HG03159 (cell line): ENCODE results near the gene SEMA4D.
A peak's percentile ranks its signal among the peaks of the same experiment; 100 is the strongest.

ENCODE experiments used
- ATAC-seq: cut with Tn5 transposase; IDR thresholded peaks from one replicate; pipeline ENCODE4 v1.9.1; 2021; ENCODE audit warnings: mild to moderate bottlenecking, moderate library complexity; ENCODE audit not compliant: unreplicated experiment

The SEMA4D gene

DNA sequence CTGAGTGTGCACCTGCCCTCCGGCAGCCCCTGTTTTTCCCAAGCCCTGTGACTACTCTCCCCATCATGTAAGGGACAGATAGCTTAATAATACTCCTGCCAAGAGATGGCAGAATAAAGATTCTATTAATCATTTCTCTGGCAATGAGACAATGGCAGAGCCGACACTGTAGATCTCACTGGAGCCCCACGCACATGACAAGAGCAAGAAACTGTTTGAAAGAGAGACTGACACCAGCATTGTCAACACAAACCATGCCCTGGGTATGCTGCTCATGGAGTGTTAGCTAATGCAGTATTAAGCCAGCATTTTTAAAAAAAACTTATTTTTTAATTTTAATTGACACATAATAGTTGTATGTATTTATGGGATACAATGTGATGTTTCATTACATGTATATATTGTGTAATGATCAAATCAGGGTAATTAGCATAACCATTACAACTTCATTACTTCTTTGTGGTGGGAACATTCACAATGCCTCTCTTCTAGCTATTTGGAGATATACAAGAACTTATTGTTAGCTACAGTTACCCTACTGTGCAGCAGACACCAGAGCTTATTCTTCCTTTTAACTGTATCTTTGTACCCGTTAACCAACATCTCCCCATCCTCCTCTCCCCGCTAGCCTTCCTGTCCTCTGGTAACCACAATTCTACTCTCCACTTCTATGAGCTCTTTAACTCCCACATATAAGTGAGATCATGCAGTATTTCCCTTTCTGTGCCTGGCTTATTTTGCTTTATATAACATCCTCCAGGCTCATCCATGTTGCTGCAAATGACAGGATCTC, 31.5 kb upstream of the SEMA4D start:
- no peak for ATAC-seq

DNA sequence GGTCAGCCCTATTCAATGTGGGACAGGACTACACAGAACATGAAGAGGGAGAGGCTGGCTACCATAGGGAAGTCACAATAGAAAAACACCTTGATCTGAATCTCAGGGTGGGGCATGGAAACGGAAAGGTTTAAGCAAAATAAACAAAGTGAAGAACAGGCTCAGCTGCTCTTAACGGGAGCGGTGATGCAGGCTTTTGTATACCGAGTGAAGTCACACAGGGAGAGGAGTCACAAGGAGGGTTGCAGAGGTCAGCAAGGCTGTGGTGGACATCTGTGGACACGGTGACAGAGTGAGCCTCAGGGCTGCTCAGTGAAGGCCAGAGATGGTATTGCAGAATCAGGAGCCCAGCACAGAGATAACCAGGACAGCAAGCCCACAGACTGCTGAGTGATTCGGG, 30.6 kb upstream of the SEMA4D start:
- ATAC-seq = no peak

DNA sequence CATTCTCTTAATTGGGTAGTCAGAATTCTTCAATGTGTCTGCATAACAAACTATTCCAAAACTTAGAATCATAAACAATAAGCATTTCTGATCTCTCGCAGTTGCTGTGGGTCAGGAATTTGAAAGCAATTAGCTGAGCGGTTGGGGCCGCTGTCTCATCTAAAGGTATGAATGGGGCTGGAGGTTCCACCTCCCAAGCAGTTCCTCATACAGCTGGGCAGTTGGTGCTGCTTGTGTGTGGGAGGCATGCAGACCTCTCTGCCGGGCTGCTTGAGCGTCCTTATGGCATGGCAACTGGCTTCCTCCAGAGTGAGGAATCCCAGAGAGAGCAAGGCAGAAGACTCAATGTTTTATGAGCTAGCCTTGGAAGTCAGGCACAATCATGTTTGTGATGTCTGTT, 30.2 kb upstream of the SEMA4D start:
- no peak for ATAC-seq

DNA sequence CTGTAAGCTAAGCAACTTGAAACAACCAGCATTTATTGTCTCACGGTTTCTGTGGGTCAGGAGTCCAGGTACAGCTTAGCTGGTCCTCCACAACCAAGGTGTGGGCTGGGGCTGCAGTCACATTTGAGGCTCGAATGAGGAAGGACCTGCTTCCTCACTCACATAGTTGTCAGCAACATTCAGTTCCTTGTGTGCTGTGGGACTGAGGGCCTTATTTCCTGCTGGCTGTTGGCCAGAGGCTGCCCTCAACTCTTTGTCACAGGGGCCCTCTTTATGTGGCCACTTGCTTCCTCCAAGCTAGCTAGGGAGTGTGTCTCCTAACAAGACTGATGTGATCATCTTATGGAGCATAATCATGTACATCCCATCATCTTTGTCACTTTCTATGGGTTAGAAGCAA, 29.2 kb upstream of the SEMA4D start:
- ATAC-seq = no peak

DNA sequence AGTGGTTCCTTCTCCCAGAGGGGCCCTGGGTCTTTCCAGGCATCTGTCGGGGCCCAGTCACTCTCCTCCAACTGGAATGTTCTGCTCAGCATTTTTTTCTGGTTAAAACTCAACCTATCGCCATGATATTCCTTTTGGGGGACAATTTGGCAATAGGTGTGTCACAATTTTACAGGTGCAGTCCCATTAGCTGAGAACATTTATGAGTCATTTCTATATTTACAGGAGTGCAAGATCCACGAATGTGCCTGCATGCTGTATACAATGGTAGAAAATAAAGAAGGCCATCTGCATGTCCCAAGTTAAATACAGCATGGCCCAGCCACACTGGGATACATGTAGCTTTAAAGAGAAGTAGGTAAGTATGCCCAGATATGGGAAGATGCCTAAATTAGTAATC, 28.8 kb upstream of the SEMA4D start:
- ATAC-seq = no peak

DNA sequence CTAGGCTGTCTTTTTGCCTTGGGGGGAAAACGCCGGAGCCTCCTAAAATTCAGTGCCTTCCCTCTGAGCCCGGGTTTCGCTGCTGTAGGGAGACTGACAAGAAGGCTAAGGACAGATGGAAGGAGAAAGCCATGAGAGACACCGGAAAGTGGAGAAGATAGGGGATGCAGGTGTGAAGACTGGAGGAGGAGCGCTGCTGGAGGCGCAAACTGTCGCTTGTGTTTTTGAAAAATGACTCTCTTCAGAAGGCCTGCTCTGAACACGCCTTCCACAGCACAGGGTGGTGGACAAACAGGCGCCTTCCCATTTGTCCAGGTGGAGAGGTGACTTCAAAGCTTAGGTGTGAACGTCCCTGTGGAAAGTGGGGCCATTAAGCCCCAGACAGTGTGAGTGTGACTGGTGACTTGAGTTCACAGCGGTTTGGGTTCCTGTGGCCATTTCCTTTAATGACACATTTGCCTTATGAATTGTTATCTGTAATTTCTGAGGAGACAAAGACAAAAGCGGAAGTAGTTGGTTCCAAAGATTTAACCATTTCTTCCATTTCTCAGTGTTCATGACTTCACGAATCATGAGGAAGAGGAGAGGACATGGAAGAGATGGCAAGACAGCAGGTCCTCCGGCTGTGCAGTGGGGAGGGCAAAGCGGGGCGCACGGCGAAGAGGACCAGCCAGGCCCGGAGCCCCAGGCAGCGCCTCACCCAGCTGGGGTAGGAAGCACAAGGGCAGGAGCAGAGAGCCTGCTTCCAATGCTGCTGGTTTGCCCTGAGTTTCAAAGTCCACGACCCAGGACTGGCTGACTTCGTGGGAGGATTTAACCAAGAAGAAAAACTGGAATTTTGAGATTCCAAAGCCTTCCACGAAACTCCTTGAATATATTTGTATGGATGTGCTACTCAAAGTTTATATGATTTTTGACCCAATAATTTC, 27.8 kb upstream of the SEMA4D start:
- no peak for ATAC-seq

DNA sequence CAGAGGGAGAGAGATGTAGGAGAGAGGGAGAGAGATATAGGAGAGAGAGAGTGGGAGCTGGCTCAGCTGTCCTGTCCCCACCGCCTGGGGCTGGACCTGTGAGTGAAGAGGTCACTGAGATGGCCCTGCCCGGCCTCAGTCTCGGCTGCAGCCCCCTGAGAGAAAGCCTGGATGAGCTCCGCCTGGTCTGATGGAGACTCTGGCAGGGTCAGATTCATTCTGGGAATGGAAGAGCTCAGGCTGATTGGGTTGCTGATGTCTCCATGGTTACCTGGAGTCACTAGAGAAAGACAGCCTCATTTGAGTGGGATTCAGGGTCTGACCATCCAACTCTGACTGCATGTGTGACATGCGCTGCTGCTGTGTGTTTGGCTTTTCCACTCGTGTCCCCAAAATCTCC, 27.1 kb upstream of the SEMA4D start:
- ATAC-seq = no peak

DNA sequence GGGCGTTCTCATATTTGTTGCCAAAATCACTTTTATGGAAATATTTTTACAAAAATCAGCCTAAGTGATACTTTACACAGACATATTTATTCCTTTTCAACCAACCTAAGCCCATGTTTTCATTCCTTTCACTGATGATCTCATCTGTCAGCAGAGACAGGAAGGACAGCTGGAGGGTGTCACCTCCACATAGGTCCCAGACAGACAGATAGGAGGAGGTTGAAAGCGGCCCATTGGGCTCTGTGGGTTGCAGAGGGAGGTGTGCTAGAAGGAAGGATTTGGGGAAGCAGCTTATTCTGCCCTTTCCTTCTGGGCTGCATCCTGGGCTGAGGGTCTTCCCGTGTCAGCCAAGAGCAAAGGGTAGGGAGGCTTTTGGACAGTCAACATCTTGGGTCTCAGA, 26.0 kb upstream of the SEMA4D start:
- ATAC-seq = no peak

DNA sequence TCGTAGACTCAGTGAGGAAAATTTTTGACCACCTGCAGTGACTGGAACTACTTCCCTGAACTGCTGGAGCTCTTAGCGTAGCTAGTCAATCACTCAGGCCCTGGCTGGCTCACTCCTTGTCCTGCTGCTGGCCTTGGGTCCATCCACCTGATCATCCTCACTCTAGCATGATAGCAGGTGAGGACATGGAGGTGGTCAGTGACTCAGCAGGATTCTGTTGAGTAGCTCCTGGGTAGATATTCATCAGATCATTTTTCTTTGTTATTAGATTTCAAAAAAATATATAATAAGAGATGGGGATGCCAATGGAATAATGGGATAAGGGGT, 25.0 kb upstream of the SEMA4D start:
- peak; percentile 15 for ATAC-seq

DNA sequence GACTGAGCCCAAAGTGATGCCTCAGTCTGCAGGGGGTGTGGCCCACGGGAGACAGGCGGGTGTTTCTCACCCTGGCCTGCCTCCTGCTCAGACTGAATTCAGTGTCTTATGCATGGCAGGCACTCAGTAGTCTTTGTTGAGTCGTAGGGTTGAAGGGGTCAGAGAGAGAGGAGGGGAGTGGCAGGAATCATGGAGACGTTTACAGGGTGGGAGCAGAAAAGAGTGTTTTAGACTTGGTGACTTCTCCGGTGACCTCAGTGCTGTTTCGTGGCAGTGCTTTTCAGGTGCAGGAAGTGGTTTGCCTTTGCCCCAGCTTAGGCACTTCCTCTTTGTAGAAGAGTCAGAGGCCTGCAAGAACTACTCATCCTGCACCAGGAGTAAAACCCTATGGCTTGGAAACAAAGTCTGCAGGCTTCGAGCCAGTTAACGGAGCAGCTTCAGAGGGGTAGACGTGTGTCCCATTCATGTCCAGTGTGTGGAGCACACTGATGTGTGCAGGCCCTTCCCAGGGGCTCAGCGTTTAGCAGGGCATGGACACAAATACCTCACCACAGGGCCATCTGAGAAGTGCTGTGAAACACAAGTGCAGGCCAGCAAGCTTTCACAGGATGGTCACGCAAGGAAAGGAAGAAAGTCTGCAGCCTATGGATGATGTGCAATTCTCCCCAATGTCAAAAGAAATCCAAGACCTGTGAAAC, 24.5 kb upstream of the SEMA4D start:
- peak; percentile 95 for ATAC-seq

DNA sequence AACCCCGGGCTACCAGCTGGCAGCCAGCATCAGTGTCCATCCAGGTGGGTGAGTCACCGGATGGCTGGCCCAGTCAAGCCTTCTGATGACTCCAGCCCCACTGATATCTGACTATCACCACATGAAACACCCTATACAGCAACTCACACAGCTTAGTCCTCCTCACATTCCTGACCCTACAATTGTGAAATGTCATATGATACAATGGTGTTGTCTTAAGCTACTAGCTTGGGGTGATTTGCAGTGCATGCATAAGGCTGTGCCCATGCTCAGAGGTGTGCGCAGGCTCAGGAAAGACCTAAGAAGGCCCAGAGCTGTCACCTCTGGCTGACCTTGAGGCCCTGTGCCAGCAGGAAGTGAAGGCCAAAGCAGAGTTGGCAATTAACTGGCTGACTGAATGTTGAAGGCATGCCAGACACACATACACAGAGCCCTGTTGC, 21.5 kb upstream of the SEMA4D start:
- no peak for ATAC-seq

DNA sequence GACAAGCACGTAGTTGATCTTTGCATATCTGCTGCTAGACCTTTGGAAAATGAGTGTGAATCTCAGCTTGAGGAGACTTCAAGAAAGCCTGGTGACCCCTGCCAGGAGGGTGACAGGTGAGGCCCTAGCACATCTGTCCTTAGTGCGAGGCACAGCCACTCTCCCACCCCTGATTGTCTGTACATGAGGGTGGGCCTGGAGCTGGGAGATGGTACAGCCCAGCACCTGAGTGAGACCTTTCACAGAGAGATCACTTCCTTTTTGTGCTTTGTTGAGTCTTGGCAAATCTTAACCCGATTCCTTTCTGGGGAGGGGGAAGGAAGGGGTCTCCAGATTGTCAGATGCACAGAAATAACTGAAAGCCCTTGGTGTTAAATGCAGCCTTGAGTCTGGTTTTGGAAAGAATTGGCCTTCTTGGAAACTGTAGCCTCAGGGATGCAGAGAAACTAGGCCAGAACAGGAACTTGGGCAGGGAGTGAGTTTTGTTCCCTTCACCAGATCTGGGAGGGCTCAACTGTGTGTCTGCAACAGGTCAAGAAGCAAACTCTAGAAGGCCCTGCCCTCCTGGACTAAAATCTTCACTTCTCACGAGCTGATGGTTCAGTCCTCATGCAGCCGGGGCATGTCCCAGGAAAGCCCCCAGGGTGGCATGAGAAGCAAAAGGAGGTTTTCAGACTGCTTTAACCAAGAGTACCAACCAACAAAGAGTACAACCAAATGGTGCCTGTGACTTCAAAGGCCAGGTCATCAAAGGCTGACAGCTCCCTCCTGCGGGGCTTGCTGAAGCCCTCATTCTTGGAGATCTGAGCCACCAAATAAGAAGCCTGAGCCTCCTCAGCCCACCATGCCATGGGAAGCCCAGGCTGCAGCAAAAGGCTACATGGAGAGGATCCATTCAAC, 20.8 kb upstream of the SEMA4D start:
- ATAC-seq = no peak

DNA sequence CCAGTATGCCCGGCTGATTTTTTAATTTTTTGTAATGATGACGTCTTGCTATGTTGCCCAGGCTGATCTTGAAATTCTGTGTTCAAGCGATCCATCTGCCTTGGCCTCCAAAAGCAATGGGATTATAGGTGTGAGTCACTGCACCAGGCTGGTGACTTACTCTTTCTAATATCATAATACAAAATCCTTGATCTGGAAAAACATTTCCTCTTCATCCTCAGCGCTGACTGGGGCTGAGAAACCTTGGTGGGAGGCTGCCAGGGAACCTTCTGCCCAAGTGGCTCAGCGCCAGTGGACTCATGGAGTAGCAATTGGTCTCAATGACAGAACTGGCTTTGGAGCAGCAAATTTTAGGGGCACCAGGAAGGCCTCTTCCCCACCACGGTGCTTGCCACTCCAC, 17.5 kb upstream of the SEMA4D start:
- ATAC-seq = no peak

DNA sequence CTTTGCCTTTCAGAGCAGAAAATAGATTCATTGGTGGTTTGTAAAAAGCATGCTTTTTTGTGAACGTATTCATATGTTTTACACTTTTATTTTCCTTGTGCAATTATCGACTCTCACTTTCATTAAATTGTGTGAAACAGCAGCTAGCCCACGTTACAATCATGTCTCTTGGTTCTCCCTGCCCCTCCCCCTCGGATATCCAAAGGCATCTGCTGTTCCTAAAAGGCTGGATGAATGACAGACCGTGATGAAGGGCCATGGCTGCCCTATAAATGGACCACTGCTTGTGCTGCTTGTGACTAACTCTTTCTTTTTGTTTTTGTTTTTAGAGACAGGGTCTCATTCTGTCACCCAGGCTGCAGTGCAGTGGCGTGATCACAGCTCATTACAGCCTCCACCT, 17.0 kb upstream of the SEMA4D start:
- no peak for ATAC-seq

DNA sequence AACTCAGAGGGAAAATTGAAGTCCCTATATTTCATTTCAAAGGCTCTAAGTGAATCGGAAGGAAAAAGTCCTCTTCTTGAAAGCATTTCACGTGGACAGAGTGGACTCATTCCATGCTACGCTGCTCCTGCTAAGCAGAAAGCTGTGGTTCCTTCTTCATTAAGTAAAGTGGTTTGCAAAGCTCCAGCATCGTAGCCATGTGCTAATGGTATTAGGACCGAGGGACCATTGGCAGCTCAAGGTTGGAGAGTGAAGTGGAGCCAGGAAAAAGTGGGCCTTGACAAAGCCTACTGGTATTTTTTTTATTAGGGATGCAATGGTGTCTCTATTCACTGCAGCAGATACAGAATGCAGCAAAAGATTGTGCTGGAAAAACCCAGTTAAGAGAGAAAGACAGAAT, 16.4 kb upstream of the SEMA4D start:
- ATAC-seq = no peak

DNA sequence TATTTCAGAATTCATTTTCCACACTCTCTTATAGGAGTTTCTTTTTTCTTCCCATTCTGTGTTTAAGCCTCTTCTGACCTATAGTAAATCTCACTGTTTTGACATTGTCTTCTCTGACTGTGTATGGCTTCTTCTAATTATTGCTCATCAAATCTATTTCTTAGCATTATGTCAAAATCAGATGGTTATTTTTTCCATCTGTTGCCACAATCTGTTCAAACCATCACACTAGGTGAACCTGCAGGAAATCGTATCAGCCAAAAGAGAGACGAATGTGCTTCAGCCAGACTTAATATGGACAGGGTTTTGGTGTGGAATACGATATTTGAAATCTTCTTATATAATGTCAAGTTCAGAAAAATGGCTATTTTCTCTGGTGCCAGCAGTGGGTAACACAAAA, 15.9 kb upstream of the SEMA4D start:
- ATAC-seq = no peak

DNA sequence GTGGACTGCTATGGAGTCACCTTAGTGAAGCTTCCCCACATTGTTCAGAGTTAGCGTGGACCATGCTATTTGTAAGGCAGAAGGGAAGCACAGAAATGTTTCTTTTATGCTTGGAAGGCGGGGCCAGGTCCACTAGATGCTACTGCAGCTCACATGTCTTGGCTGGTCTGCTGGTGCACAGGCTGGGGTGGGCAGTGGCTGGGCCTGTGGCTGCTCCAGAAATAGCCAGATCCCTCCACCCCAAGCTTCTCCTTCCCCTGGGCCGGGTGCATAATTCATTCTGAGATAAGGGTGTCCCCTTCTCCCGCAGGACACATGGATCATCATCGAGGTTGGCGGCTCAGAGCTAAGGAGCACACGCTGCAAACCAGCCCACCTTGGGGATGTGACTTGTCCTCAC, 14.5 kb upstream of the SEMA4D start:
- ATAC-seq = no peak

DNA sequence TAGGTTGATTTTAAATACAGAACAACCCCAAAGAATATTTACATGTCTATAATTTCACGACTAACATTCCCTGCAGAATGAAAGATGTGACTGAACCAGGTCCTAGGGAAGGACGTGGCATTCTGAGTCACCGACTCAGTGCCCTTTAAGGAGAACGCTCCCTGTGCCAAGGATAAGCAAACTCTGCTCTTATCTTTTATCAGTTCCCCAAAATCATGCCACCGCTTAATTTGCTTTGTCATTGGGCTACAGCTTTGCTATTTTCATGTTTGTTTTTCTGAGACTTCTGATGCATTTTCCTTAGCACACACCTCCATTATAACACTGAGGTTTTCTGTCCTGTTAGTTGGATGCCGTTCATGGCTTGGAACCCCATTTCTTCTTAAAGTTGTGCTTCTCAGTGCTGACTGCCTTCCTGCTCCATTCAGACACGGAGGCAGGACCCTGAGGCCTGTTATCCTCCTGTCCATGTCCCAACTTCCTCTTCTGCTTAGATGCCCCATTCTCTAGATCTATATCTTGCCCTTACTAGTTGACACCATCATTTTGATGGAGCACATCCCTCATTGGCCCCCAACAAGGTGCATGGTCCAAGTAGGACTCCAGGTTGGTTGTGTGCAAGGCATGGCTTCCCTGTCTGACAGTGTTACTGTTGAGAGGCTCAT, 11.2 kb upstream of the SEMA4D start:
- ATAC-seq = no peak

DNA sequence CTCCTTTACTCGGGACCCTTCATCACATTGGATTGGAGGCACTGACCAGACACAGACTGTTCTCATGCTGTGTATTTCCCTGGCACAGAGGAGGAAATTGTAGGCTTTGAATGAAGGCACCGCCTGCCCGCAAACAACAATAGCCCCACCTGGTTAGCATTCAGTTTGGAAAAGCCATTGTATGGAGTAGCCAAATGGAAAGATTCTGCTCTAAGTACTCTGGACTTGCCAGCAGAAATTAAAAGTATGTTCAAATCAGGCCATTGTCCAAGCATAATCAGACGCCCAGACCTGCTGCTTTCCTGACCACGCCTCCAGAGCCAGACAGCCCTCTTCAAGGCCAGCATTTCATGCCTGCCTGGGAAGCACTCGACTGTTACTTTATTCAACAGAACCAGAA, 8.0 kb upstream of the SEMA4D start:
- ATAC-seq = no peak

DNA sequence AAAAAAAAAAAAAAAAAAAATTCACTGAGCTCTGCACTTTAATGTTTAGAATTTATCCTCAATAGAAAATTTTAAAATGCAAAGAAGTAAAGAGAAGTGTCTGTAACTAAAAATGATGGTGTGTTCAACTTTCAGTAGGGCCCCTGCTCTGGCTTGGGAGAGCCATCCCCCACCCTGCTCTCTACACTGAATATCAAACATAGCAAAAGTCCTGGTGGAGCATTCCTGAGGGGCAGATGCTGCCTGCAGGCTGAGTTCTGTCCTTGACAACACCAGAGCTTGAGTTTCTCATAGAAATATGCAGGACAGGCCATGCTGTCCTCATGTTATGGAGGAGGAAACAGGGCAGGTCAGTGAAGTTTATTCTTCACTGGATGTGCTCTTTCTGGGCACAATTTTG, 7.1 kb upstream of the SEMA4D start:
- no peak for ATAC-seq
